Activated naive CD8-positive, alpha-beta T cell treated with anti-CD3 and anti-CD28 coated beads for 36 hours (primary cell): ENCODE data around the gene MMP3. TPM values are rescaled to one million over a fixed set of nuclear protein-coding genes. Genes with fewer than 3 reads are reported as not detected.

ENCODE experiments used
- DNase-seq: peaks from one replicate; pipeline ENCODE4 v3.0.0; 2021
- H3K27ac Mint-ChIP-seq: one replicate; pipeline ENCODE4 v1.8.0; 2022; ENCODE audit warnings: mild to moderate bottlenecking, moderate library complexity, mixed read lengths
- H3K27me3 Mint-ChIP-seq: one replicate; pipeline ENCODE4 v1.8.0; 2022; ENCODE audit warnings: mild to moderate bottlenecking, mixed read lengths
- H3K36me3 Mint-ChIP-seq: one replicate; pipeline ENCODE4 v1.8.0; 2021; ENCODE audit warnings: mild to moderate bottlenecking, mixed read lengths
- H3K4me1 Mint-ChIP-seq: one replicate; pipeline ENCODE4 v1.8.0; 2021; ENCODE audit warnings: mixed read lengths
- H3K4me3 Mint-ChIP-seq: one replicate; pipeline ENCODE4 v1.8.0; 2022; ENCODE audit warnings: mild to moderate bottlenecking, moderate library complexity, mixed read lengths
- H3K9me3 Mint-ChIP-seq: one replicate; pipeline ENCODE4 v1.8.0; 2022; ENCODE audit warnings: mixed read lengths
- total RNA-seq, 2 experiments: library from RNA; stranded (reverse); gene quantifications; one replicate each; pipeline ENCODE4 v1.2.3, GENCODE V29; 2021

The MMP3 gene
- total RNA-seq, 2 experiments from 2014 or later, result not detected

DNA sequence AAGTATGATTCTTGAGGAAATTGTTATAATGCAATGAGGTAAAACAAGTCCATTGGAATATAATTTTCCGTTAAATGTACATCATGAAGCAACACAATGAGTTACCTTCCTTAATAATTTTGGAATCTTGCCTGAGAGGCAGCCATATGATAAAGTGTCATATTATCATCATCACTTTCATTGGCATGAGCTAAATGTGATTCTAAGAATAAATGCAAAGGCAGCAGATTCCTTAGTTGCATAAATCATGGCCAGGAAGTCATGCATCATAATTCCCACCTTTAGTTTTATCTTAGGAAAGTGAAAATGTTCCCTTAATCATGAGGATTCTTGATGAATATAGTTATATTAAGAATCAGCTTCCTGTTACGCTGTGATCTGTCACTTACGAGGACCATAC lies 31.2 kb downstream of the MMP3 start:
- DNase-seq, result no peak
- peaks cover 9% of the 10 kb centered on the region for H3K27me3 Mint-ChIP-seq
- no peak overlapping the region for H3K4me3 Mint-ChIP-seq
- no peak overlapping the region for H3K27ac Mint-ChIP-seq
- no peaks in the 10 kb centered on the region for H3K4me1 Mint-ChIP-seq
- H3K36me3 Mint-ChIP-seq, result no peaks in the 10 kb centered on the region
- H3K9me3 Mint-ChIP-seq, result peaks cover 13% of the 10 kb centered on the region

DNA sequence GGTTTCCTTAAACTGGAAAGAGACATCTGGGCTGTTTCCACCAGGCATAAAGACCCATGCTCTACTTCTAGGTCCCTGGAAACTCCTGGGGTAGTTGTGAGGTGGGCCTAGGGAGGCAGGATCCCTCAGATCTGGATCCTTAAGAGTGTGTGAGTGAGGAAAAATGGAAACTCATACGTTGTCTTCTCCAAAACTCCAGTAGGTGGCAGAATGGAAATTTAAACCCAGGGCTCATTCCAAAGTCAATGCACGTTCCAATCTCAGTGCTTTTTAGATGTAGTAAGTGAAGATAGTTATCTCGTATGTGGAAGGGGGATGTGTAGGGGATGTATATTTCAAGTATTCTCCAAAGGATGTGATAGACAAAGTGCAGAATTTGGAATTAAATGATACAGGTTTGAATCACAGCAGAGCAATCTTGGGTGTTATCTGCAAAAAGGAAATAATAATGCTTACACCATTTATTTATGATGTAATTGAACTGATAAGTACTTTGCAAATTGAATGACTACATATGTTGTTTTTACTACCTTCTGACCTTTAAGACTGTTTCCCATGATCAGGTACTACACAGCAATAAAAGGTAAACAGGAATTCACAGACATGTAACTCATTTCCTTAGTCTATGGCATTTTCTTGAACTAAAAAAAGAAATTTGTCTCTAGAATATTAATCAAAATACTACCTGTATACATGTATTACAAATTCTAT lies 32.3 kb downstream of the MMP3 start:
- Mint-ChIP-seq H3K36me3 (no peaks in the 10 kb centered on the region), H3K9me3 (peaks cover 5% of the 10 kb centered on the region), H3K4me1 (no peaks in the 10 kb centered on the region), H3K27ac (no peak overlapping the region), H3K4me3 (no peak overlapping the region), H3K27me3 (peaks cover 9% of the 10 kb centered on the region)
- no peak for DNase-seq

DNA sequence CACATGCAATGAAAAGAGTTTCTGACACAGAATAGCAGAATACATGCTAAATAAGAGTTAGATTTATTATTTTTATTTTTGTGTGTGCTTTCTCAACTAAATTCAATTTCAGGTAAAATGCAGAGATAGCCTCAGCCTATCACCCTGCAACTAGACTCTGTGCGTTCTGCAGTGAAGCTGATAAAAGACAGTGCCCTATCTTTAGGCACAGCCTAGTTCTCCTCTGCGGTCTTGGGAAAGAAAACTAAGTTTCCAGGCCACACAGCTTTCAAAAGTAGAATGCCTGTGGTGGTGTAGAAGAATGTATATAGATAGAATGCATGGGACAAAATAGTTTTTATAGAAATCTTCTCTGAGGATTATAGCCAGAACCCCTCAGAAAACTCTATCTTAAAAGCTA lies 33.4 kb downstream of the MMP3 start:
- Mint-ChIP-seq H3K27ac (no peak overlapping the region), H3K4me1 (no peaks in the 10 kb centered on the region), H3K4me3 (no peak overlapping the region), H3K27me3 (peaks cover 13% of the 10 kb centered on the region), H3K9me3 (peaks cover 1% of the 10 kb centered on the region), H3K36me3 (no peaks in the 10 kb centered on the region)
- no peak for DNase-seq

DNA sequence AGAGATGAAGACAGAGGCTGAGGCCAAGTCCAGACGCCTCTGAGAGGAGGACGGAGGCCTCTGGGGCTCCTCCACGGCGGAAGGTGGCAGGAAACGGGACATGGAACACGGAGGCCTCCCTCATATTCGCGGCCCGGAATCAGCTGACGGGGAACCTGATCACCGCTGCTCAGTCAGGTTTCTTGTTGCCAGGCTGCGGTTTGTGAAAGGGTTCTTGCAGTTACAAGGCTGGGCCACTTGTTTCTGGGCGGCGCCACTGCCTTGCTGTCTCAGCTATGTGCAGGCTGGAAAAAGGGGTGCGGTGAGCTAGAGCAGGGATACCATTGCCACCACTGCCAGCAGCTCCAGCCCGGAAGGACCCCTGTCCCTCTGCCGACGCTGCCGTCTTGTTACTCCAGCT lies 35.5 kb downstream of the MMP3 start:
- no peaks in the 10 kb centered on the region for H3K9me3 Mint-ChIP-seq
- H3K4me3 Mint-ChIP-seq, result no peak overlapping the region
- H3K36me3 Mint-ChIP-seq, result no peaks in the 10 kb centered on the region
- H3K4me1 Mint-ChIP-seq, result no peaks in the 10 kb centered on the region
- DNase-seq, result peak; percentile 20
- no peak overlapping the region for H3K27ac Mint-ChIP-seq
- H3K27me3 Mint-ChIP-seq, result peaks cover 13% of the 10 kb centered on the region

DNA sequence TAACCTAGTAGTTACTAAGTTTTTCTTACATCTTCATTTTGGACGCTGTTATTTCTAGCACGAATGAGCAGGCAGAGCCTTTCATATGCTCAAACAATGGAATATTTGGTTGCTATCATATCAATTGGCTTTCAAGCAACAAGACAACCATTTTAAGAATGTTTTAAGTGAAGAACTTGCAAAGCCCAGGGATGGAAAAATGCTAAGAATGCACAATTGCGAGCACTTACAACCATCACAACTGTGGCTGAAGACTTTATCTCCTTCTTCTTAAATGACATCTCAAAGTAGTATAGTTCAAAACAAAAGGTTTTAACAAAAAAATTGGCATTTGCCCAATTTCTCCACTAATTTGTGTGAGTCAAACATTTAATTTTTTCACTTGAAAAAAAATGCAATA lies 37.1 kb downstream of the MMP3 start:
- no peaks in the 10 kb centered on the region for H3K4me1 Mint-ChIP-seq

DNA sequence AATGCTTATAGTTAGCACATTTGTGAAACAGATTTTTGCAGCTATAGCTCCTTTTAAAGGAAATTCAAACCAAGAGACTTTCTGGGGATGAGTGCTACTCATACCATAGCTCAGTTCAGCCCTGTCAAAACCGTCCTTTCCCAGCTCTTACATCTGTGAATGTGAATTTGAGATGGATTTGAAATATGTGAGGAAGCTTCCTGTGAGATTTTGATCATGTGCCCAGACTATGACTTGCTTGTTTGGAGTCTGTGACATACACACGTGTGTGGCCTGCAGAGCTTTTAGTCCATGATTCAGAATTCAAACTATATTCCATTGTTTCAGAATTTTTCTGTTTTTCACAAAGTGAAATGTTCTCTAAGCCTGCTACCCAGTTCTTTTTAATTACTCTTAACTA lies 41.1 kb downstream of the MMP3 start:
- Mint-ChIP-seq H3K4me1 (no peaks in the 10 kb centered on the region), H3K36me3 (no peaks in the 10 kb centered on the region), H3K27me3 (peaks cover 4% of the 10 kb centered on the region), H3K27ac (no peak overlapping the region), H3K9me3 (no peaks in the 10 kb centered on the region), H3K4me3 (no peak overlapping the region)
- no peak for DNase-seq

More for the DNA sequence above, 37.1 kb downstream of the MMP3 start:
- peaks cover 13% of the 10 kb centered on the region for H3K27me3 Mint-ChIP-seq
- H3K4me3 Mint-ChIP-seq, result no peak overlapping the region
- H3K27ac Mint-ChIP-seq, result no peak overlapping the region
- no peaks in the 10 kb centered on the region for H3K9me3 Mint-ChIP-seq
- DNase-seq, result no peak
- H3K36me3 Mint-ChIP-seq, result no peaks in the 10 kb centered on the region

DNA sequence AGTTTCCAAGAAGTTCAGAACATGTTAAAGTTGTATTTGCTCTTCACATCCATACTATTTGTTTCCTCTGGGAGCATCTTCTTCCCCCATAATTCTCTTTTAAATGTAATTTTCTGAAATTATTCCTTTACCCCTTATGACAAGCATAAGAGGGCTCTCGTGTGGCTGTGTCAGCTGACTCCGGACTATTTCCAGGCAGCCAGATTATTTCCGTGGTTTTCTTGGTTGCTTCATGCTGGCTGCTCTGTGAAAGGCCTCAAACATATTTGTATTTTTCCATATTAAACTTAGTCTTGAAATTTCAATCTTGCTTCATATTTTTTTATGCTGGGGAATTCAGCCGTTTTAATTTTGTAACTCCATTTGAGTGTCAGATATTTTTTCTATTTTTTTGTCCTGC lies 42.6 kb downstream of the MMP3 start:
- no peak for DNase-seq
- Mint-ChIP-seq H3K27me3 (peaks cover 6% of the 10 kb centered on the region), H3K9me3 (no peaks in the 10 kb centered on the region), H3K27ac (no peak overlapping the region), H3K4me1 (no peaks in the 10 kb centered on the region), H3K36me3 (no peaks in the 10 kb centered on the region), H3K4me3 (no peak overlapping the region)

DNA sequence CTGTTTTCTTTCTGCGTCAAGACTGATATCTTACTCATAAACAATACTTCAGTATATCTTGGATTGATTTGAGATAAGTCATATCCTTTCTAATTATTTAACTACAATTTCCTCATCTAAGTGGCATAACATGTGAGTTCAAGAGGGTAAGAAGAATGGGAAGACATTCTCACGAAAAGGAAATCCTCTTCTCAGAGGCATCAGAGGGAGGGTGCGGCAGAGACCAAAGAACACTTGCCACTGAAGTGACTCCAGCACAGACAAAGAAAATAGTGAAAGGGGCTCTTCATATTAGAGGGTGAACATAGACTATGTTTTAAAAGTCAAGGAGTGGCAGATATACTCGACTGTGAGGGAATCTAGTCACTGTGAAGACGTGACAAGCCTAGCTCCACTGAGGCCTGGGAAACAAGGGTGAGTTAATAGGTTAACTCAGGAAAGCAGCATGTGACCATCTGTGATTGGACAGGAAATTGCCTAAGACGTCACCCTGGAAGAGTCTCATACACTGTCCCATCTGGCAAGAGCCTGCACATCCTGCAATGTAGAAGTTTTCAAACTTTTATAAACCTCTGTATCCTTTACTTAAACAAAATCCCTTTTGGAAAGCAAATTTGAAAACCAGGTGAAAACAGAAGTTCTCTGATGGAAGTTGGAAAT lies 43.6 kb downstream of the MMP3 start:
- Mint-ChIP-seq H3K4me1 (no peaks in the 10 kb centered on the region), H3K9me3 (no peaks in the 10 kb centered on the region), H3K27ac (no peak overlapping the region), H3K36me3 (no peaks in the 10 kb centered on the region), H3K4me3 (no peak overlapping the region), H3K27me3 (peaks cover 7% of the 10 kb centered on the region)
- no peak for DNase-seq

DNA sequence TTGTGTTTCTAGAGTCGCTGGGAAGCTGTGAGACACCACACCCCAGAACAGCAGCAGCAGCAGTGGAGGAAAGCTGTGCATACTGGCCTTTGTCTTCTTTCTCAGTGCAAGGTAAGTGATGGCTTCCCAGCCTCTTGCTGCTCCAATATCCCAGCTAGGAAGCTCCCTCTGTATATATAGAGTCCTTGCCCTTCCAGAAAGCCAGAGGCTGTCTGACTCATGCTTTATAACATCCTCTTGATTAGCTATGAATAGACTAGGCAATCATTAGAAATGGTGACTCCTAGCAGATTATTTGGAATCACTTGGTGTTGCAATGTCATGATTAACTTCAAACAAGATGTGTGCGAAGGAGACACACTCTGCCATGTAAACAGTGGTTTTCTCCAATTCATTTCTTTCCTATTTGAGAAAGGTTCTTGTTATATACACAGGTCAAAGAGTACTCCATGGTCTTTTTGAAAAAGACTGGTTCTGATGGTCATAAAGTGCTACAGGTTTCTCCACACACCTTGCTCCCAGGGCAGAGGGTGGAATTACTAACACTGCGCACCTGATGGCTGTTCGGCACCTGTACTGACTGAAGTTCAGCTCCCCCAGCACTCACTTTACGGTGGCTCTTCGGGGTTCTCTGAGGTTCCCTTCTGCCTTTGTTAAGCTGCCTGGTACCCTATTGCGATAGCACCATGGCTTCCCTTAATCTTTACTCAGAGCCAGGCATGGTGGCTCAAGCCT lies 45.2 kb downstream of the MMP3 start, which contains the start of gene MMP1:
TSS of gene MMP1 (minus strand) at position 149 of the 735 bp plus-strand sequence. CDS start at position 81, 68 bp downstream.
- no peak within 1 kb of the TSS for H3K27ac Mint-ChIP-seq
- no peak for DNase-seq

DNA sequence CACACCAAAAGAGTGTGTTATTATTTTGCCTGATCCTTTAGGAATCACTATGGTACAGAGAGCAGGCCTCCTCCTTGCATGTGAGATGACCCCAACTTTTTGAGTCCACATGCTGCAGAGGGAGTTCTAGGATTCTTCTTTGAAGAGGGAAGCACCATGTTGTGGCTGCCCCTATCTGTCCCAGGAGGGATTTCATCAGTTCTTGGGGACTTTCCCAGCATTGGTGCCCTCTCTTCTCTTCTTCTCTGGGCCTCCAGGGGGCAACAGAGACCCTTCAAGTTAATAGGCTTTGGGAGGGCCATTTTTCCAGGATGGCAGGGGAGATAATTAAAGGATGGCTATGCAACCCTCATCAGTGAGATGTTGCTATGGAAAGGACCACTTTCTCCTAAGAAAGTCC lies 49.0 kb downstream of the MMP3 start:
- peak; percentile 19 for DNase-seq
- H3K9me3 Mint-ChIP-seq, result no peaks in the 10 kb centered on the region

More for the DNA sequence above, 45.2 kb downstream of the MMP3 start, which contains the start of gene MMP1:
- Mint-ChIP-seq H3K9me3 (no peaks in the 10 kb centered on the region), H3K27me3 (peaks cover 7% of the 10 kb centered on the region), H3K36me3 (no peaks in the 10 kb centered on the region), H3K4me3 (no peak within 1 kb of the TSS), H3K4me1 (peaks cover 3% of the 10 kb centered on the region)

DNA sequence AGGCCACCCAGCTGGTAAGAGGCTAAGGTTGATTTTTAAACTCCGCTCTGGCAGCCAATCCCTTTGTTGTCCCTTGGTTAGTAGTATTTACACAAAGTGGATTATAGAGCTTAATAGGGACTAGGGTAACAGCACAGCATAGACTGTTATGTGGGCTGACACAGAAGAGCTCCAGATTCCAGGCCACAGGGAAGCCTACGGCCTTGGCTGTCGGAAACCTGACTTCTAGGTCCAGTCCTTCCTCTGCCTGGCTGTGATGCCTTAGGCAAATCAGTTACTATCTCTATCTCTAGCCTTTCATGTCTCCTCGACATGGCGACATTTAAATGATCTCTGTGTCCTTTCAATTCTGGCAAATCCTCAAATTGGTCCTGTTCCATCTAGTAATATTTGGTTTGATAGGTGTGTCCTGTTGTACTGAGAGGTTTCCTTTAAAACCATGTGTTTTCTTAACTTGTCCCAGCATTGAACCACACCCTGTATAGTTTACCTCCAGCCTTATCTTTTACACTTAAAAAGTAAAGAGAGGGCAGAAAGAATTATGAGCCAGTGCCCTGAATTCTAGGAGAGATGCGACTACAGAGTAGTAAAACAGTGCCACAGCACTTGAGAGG lies 49.6 kb downstream of the MMP3 start:
- H3K36me3 Mint-ChIP-seq, result no peaks in the 10 kb centered on the region
- peaks cover 10% of the 10 kb centered on the region for H3K27me3 Mint-ChIP-seq
- H3K27ac Mint-ChIP-seq, result no peak overlapping the region
- H3K4me3 Mint-ChIP-seq, result no peak overlapping the region
- no peak for DNase-seq
- H3K4me1 Mint-ChIP-seq, result peaks cover 3% of the 10 kb centered on the region
- H3K9me3 Mint-ChIP-seq, result no peaks in the 10 kb centered on the region

More for the DNA sequence above, 49.0 kb downstream of the MMP3 start:
- Mint-ChIP-seq H3K27me3 (peaks cover 8% of the 10 kb centered on the region), H3K4me3 (no peak overlapping the region), H3K27ac (no peak overlapping the region), H3K36me3 (no peaks in the 10 kb centered on the region), H3K4me1 (peaks cover 3% of the 10 kb centered on the region)

DNA sequence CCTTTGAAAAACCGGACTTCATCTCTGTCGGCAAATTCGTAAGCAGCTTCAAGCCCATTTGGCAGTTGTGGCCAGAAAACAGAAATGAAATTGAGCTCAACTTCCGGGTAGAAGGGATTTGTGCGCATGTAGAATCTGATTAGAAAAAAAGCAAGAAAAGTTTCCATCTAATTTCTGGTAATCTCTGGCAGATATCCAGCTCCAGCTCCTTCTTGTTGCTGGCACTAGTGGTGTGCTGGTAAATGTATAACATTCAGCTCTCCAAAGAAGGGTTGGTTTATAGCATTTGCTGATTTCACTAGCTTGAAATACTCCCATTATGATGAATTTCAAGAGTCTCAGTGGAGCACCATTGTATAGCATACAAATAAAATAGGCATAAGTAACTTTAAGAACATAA lies 50.8 kb downstream of the MMP3 start:
- Mint-ChIP-seq H3K27me3 (peaks cover 10% of the 10 kb centered on the region), H3K4me1 (peaks cover 3% of the 10 kb centered on the region), H3K27ac (no peak overlapping the region), H3K36me3 (no peaks in the 10 kb centered on the region), H3K4me3 (no peak overlapping the region), H3K9me3 (no peaks in the 10 kb centered on the region)
- DNase-seq, result no peak

DNA sequence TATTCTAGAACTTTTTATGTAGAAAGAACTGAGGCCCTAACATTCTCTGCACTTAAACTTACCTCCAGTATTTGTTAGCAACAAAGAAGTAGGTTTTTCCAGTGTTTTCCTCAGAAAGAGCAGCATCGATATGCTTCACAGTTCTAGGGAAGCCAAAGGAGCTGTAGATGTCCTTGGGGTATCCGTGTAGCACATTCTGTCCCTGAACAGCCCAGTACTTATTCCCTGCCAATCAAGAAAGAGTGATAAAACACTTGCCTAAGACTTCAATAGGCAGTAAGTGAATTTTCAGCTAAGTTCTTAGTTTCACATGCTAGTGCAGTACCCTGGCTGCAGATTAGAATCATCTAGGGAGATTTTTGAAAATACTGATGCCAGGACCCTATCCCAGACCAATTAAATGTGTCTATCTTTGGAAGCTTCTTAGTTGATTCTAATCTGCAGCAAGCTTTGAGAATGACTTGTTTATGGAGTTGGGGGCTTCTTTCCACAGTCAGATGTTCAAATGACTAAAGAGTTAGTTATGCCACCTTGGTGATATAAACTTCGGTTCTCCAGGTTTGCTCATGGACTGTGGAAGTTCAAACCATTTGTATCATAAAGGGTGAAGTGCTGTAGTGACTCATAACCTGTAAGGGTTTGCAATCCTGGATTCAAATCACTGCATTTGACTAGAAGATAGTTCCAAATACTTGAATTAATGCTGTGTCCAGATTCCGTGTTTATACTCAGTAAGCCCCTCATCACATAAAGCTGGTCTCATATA lies 52.0 kb downstream of the MMP3 start:
- no peaks in the 10 kb centered on the region for H3K9me3 Mint-ChIP-seq

DNA sequence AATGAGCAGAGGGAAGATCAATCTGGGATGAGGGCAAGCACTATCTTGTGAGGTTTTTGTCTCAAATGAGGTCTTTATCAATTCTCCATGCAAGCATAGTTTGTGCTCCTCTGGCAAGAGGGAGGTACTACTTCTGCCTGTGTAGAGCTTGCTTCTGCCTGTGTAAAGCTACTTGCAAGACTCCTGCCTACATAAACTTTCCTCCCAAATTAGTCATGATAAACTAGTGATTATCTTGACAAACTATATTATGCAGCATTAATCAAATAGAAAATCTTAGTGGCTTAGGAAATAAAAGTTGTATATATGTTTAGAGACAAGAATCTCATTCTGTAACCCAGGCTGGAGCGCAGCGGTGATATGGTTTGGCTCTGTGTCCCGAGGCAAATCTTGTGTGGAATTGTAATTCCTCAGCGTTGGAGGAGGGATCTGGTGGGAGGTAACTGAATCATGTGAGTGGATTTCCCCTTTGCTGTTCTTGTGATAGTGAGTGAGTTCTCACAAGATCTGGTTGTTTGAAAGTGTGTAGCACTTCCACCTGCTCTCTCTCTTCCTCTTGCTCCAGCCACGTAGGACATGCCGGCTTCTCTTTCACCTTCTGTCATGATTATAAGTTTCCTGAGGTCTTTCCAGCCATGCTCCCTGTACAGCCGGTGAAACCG lies 54.9 kb downstream of the MMP3 start:
- Mint-ChIP-seq H3K4me3 (no peak overlapping the region), H3K4me1 (no peaks in the 10 kb centered on the region), H3K27me3 (peaks cover 7% of the 10 kb centered on the region)

More for the DNA sequence above, 52.0 kb downstream of the MMP3 start:
- Mint-ChIP-seq H3K27me3 (peaks cover 7% of the 10 kb centered on the region), H3K4me1 (peaks cover 3% of the 10 kb centered on the region), H3K4me3 (no peak overlapping the region), H3K36me3 (no peaks in the 10 kb centered on the region), H3K27ac (no peak overlapping the region)
- no peak for DNase-seq

More for the DNA sequence above, 54.9 kb downstream of the MMP3 start:
- DNase-seq, result no peak
- H3K36me3 Mint-ChIP-seq, result no peaks in the 10 kb centered on the region
- H3K27ac Mint-ChIP-seq, result no peak overlapping the region
- no peaks in the 10 kb centered on the region for H3K9me3 Mint-ChIP-seq
